Tibial artery (tissue), 4 donors: ENCODE measurements around the gene AGPAT1.
"Not testable (repeated sequence)": the region's sequence is repeated elsewhere in the genome, so short reads cannot be mapped to it uniquely, and the experiment has no call there.

Source experiments
- DNase-seq, 2 donors: peaks; one replicate each; pipeline ENCODE4 v3.0.0-alpha.2; 2019
- H3K27ac ChIP-seq, 2 donors: fragments of 200-600 bp; sonication (generic) in 1 of 2; 1 replicate in 1 of 2; 2 replicates in 1 of 2; pipeline ENCODE4 v1.5.1; 2018 to 2019; ENCODE audit warnings: mild to moderate bottlenecking in 1 of 2
- H3K27me3 ChIP-seq, 2 donors: fragments of 200-600 bp; sonication (generic) in 1 of 2; one replicate each; pipeline versions ENCODE4 v1.5.1 to v1.6.0; 2016 to 2019
- H3K36me3 ChIP-seq, 3 donors: fragments of 200-600 bp; sonication (generic) in 2 of 3; one replicate each; pipeline ENCODE4 v1.5.1; 2016 to 2019; ENCODE audit warnings: mild to moderate bottlenecking in 2 of 3
- H3K4me1 ChIP-seq, 4 donors: fragments of 200-600 bp; sonication (generic) in 2 of 4; 1 replicate in 3 of 4; 2 replicates in 1 of 4; pipeline ENCODE4 v1.5.1; 2016 to 2019
- H3K4me3 ChIP-seq, 2 donors: fragments of 200-600 bp; sonication (generic) in 1 of 2; 1 replicate in 1 of 2; 2 replicates in 1 of 2; pipeline ENCODE4 v1.5.1; 2018 to 2019; ENCODE audit warnings: mild to moderate bottlenecking in 2 of 2
- H3K9me3 ChIP-seq, 3 donors: fragments of 200-600 bp; sonication (generic) in 1 of 3; one replicate each; pipeline ENCODE4 v1.5.1; 2016 to 2019
- intact Hi-C: fragments of 100-400 bp; cut with DNase I; formaldehyde crosslinking; loops from one replicate; pipeline ENCODE4 v1.15.0; 2023; ENCODE audit warnings: low total_unique reads
- TF ChIP-seq, protein P1 (sequence below), 2 experiments: fragments of 200-600 bp in 1 of 2; fragments of 450-650 bp in 1 of 2; IDR thresholded peaks; one replicate each; pipeline ENCODE4 v1.5.1; 2017 to 2019; ENCODE audit warnings: antibody characterized with exemption in 2 of 2, mild to moderate bottlenecking in 1 of 2, moderate library complexity in 1 of 2

AGPAT1 gene

GRCh38 chr6:32189069-32189741 lies 13.3 kb upstream of the AGPAT1 start:
- Histone ChIP-seq H3K27me3 (no peaks in the 10 kb centered on the region), H3K27ac (peak overlapping the region; percentile 92 to 97), H3K36me3 (peaks cover 12 to 20% (median 19%) of the 10 kb centered on the region in 3 donors), H3K4me1 (peaks cover 0 to 62% (median 45%) of the 10 kb centered on the region in 4 donors), H3K4me3 (peak overlapping the region; percentile 86 to 92), H3K9me3 (no peaks in the 10 kb centered on the region)
- peak in 1 of 2 donors; percentile 61 for DNase-seq
- TF ChIP-seq, protein P1, sequence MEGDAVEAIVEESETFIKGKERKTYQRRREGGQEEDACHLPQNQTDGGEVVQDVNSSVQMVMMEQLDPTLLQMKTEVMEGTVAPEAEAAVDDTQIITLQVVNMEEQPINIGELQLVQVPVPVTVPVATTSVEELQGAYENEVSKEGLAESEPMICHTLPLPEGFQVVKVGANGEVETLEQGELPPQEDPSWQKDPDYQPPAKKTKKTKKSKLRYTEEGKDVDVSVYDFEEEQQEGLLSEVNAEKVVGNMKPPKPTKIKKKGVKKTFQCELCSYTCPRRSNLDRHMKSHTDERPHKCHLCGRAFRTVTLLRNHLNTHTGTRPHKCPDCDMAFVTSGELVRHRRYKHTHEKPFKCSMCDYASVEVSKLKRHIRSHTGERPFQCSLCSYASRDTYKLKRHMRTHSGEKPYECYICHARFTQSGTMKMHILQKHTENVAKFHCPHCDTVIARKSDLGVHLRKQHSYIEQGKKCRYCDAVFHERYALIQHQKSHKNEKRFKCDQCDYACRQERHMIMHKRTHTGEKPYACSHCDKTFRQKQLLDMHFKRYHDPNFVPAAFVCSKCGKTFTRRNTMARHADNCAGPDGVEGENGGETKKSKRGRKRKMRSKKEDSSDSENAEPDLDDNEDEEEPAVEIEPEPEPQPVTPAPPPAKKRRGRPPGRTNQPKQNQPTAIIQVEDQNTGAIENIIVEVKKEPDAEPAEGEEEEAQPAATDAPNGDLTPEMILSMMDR (IDR thresholded peaks at IDR 0.05) = no peak
- intact Hi-C loops = no loop called here

- Histone ChIP-seq H3K4me1 (peaks cover 0 to 64% (median 45%) of the 10 kb centered on the region in 4 donors), H3K36me3 (peaks cover 12 to 25% (median 25%) of the 10 kb centered on the region in 3 donors), H3K4me3 (peak overlapping the region; percentile 86 to 92), H3K27ac (peak overlapping the region; percentile 92 to 97), H3K27me3 (no peaks in the 10 kb centered on the region), H3K9me3 (no peaks in the 10 kb centered on the region)
- DNase-seq = peak in 1 of 2 donors; percentile 68
- intact Hi-C loops = no loop called here
- TF ChIP-seq, protein P1 (IDR thresholded peaks at IDR 0.05) = no peak
These were observed 12.6 kb upstream of the AGPAT1 start for GRCh38 chr6:32188381-32189068.

DNA sequence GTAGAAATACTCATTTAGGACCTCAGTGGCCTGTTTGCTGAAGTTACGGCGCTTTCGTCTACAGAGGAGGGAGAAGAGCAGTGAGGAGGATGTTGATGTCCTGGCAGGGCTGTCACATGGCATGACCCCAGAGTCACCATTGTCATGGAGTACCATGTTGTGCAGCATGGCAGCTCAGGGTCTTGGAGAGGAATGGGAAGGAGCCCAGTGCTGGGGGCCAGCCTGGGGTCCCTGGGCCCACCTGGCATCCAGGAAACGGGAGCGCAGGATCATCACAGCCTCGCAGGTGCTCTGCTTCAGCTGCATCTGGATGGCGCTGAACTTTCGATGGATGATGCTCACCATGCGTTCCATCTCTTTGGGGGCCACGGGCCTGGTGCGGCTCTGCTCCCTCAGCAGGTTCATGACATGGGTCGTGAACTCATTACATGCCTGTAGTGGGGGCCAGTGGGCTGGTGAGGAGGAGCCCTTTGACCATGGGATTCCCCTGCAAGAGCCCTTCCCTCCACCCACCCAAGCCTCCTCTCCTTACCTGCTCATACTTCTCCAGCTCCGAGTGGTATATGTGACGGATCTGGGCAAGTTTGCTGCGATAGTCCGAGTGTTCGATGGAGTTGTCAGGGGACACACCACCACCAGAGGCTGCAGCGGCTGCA lies 12.0 kb upstream of the AGPAT1 start:
- intact Hi-C loops, H3K9me3 ChIP-seq, H3K27me3 ChIP-seq: not testable (repeated sequence)
- Histone ChIP-seq H3K4me1 (peaks cover 0 to 57% (median 45%) of the 10 kb centered on the region in 4 donors), H3K4me3 (peak overlapping the region; percentile 86 to 92), H3K27ac (peak overlapping the region; percentile 92 to 97), H3K36me3 (peaks cover 12 to 32% (median 31%) of the 10 kb centered on the region in 3 donors)
- DNase-seq = peak in 1 of 2 donors; percentile 60

DNA sequence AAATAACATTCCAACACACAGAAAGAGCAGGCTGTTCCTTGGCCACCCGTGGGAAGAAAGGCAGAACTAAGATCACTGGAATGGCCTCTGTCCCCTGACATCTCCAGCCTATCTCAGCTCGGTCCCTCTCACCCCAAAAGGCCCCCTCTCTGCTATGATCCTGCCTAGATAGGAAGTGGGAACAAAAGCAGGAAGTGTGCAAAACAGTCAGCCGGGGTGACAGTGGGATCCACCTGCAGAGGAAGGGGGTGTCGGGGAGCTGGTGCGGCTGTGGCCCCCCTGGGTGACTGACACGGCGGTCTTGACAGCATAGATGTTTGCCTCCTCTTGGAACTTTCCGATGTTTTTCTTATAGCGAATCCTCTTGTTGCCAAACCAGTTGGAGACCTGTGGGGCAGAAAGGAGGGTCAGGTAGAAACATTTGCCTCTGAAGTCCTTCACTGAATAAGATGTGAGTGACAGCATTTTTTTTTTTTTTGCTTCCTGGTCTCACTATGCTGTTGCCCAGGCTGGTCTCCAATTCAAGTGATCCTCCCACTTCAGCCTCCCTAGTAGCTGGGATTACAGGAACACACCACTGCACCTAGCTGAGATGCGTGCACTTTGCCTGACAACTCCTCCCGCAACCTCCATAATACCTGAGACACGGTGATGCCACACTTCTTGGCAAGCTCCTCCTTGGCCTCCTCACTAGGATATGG lies 11.3 kb upstream of the AGPAT1 start:
- Histone ChIP-seq H3K36me3 (peaks cover 12 to 39% (median 31%) of the 10 kb centered on the region in 3 donors), H3K27ac (peak overlapping the region; percentile 76 to 92), H3K27me3 (no peaks in the 10 kb centered on the region), H3K4me3 (no peak overlapping the region), H3K9me3 (no peaks in the 10 kb centered on the region), H3K4me1 (peaks cover 0 to 56% (median 42%) of the 10 kb centered on the region in 4 donors)
- DNase-seq = no peak
- TF ChIP-seq, protein P1 (IDR thresholded peaks at IDR 0.05) = no peak
- intact Hi-C loops = no loop called here

DNA sequence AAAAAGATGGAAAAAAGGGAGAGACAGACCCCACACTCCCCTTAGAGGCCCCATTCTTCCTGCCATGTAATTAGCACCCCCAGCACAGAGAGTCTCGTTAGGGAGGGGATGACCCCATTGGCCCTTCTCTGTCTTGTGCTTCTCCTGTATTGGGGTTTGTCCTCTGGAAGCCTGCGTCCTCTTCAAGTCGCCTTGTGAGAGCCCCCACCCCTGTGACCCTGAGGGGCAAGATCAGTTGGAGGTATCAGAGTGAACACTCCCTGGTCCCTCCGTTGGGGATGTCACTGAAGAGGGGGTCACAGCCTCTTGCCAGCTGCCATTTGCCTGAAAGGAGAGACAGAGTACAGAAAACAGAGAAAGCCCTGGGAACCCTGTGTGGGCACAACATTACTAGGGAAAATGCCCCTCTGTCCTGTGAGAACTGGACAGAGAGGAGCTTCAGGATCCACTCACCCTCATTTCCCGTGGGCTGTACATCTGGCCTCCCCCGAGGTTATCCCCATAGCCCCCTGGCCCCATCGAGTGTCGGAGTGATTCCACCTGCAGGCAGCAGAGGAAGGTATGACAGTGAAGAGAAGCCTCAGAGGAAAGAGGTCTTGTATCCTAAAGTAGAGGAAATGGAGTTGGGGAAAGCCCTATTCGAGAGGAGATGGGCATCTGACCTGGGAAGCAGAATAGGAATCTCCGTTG lies 10.4 kb upstream of the AGPAT1 start:
- H3K4me3 ChIP-seq, H3K9me3 ChIP-seq, H3K27me3 ChIP-seq, intact Hi-C loops, DNase-seq: not testable (repeated sequence)
- Histone ChIP-seq H3K4me1 (peaks cover 0 to 59% (median 41%) of the 10 kb centered on the region in 4 donors), H3K36me3 (peaks cover 14 to 48% (median 32%) of the 10 kb centered on the region in 3 donors), H3K27ac (peak overlapping the region; percentile 76 to 92)

- Histone ChIP-seq H3K4me1 (peaks cover 0 to 53% (median 39%) of the 10 kb centered on the region in 4 donors), H3K36me3 (peaks cover 20 to 54% (median 38%) of the 10 kb centered on the region in 3 donors)
These were observed 9.8 kb upstream of the AGPAT1 start for GRCh38 chr6:32185681-32186131.

More at GRCh38 chr6:32185681-32186131, 9.8 kb upstream of the AGPAT1 start:
- H3K27me3 ChIP-seq, intact Hi-C loops, H3K4me3 ChIP-seq, H3K9me3 ChIP-seq: not testable (repeated sequence)
- peak; percentile 91 to 96 for DNase-seq
- peak overlapping the region; percentile 76 to 92 for H3K27ac ChIP-seq
